Islet precursor cell (in vitro differentiated cells): ENCODE data around the gene EPAS1.
"Not testable (repeated sequence)": the region's sequence is repeated elsewhere in the genome, so short reads cannot be mapped to it uniquely, and the experiment has no call there.

Experiments
- DNase-seq: peaks from one replicate; pipeline ENCODE4 v3.0.0-alpha.2; 2018

The EPAS1 gene

GRCh38 chr2:46386763-46387162 is 89.6 kb downstream of the EPAS1 start:
- no peak for DNase-seq

DNA sequence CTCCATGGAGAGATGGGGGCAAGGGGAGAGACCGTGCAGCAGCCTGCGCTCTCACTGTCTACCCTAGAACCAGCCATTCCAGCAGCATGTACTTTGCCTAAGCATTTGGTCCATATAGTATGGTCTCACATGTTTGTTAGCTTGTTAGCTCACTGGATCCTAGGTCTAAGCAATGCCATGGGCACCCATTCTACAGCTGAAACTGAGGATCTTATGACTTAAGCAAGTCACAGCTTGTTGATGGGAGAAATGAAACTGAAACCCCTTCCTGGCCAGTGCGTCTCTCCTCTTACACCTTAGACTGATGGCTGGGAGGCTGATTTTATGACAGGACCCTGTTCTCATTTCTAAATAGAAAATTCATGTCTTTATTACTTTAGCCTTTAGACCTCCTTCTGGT is 90.1 kb downstream of the EPAS1 start:
- peak; percentile 35 for DNase-seq

- DNase-seq, result peak; percentile 56
Measured at GRCh38 chr2:46387886-46388515, 90.8 kb downstream of the EPAS1 start.

DNA sequence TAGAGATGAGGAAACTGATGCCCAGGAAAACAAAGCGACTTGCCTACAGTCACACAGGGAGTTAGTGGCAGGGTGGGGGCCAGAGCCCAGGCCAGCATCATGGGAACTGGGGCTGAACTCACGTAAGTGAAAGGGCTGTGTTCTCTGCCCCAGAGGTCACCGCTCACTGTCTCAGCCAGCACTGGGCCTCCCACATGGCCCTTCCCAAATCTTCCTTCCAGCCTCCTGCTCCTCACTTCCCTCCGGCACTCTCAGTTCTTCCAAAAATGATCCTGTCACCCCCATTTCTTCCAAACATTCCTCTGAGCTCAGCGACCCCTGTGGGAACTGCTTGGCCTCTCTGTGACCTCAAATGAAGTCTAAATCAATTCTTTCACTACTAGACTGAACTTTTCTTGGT is 91.7 kb downstream of the EPAS1 start:
- peak; percentile 46 for DNase-seq

DNA sequence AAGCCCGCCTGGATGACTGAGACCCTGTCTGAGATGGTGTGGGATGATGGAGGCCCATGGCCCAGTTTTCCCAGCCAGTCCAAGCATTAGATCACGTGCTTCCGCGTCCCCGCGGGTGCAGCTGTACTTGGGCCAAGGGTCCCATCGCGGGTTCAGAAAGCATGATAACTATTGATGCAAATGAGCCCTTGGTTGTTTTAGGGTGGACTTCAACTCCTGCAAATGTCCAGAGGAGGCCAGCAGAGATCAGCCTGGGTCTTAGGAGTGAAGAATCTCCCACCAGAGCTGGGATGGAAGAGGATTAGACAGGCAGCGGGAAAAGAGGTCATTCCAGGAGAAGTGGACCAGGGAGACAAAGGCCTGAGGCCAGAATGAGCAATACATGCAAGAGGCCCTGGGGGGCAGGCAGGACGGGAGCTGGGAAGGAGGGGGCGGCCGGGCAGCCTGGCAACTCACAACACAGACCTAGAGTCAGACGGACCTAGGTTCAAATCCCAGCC is 92.3 kb downstream of the EPAS1 start:
- peak; percentile 60 for DNase-seq

DNA sequence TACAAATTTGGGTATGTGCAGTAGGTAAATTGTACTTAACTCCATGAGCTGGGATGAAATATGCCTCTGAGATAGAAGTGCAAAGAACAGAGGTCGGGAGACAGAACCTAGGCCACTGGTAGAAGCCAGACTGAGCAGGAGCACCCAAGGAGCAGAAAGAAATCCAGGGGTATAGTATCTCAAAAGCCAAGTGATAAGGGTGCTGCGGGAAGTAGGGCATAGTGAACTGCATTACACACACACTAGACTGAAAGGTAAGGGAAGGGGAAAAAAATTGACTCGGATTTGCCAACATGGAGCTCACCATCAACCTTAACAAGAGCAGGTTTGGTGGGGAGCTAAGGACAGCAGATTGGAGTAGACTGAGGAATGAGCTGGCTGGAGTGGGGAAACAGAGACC is 92.8 kb downstream of the EPAS1 start:
- DNase-seq, result peak; percentile 38

- peak; percentile 58 for DNase-seq
Measured at GRCh38 chr2:46390901-46391395, 93.7 kb downstream of the EPAS1 start.

- DNase-seq, result peak; percentile 56
Measured at GRCh38 chr2:46392561-46393346, 95.5 kb downstream of the EPAS1 start.

DNA sequence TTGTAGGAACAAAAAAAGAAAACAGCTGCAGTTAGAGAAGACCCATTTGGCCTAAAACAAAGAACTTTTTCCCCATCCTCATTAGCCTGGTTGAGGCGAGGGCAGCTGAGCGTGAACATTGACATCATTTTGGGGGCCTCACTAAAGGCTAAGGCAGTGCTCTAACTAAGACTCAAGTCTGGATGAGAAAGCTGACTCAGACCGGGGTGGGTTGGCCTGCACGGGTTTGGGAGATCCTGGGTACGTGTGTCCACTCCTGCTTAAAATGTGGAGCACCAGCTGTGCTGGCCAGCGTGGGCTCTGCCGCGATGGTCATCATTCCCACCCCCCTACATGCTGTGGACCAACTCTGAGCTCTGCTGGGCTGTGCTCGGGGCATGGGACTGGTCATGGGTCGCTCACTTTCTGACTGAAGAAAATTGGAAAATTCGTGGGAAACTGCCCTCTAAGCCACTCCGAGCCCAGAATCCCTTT is 96.2 kb downstream of the EPAS1 start:
- peak; percentile 54 for DNase-seq

- peak; percentile 37 for DNase-seq
Measured at GRCh38 chr2:46393865-46394264, 96.7 kb downstream of the EPAS1 start.

DNA sequence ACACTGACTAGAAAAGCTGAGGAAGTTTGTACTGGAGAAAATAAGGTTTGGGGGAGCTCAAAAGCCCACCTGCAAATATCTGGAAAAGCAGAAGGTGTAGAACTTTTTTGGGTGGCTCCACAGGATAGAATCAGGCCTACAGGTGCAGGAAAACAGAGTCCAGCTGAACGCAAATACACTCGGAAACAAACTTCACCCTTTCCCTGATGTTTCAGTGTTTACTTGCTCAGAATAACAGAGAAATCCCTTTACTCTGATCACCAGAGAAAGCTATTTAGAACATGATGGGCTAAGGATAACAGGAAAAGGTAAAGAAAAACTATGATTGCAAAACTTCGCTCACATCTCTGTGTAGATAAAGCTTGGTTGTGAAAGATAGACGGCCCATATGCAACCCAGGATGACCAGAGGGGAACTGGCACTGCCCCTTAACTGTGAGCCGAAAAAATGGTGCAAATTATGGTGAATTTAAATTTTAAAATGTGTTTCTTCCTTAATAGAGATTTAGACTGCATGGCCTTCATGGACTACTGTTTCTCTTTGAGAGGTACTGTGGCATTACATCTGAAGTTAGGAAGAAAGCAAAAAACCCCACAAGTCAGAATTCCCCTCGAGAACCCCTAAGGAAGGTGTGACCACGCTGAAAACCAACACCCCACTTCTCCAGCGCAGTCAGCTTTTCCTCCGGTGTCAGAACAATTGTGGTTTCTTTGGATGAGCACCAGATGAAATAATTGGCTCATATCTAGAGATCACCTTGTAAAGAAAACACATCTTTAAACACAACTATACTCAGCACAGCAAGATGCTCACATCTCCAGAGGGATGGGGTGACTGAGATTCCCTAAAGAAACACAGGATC is 97.7 kb downstream of the EPAS1 start:
- DNase-seq, result no peak

- DNase-seq, result not testable (repeated sequence)
Measured at GRCh38 chr2:46395730-46396129, 98.5 kb downstream of the EPAS1 start.

DNA sequence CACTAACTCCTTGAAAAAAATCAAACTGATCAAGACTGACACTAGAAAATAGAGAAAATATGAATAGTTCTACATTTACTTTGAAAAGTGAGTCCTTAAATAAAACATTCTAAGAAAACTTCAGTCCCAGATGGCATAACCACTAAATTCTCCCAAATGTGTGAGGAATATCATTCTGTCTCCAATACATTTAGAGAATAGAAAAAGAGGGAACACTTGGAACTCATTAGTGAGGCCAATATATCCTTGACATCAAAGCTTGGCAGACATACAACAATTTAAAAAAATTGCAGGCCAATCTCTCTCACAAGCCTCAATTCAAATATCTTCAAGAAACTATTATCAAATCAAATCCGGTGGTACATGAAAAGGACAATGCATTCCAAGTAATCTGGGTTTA is 102.8 kb downstream of the EPAS1 start:
- DNase-seq, result no peak

DNA sequence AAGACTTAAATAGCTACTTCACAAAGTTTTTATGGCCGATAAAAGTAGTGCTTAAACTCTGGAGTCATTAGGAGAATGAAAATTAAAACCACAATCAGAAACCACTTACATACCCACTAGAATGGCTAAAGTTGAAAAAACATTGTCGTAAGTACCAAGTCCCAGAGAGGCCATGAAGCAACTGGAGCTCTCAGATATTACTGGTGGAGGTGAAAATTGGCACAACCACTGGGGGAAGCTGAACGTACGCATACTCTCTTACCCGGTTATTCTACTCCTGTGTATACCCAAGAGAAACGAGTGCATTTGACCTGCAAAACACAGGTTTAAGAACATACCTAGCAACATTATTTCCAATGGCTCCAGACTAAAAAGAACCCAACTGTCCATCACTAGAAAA is 105.7 kb downstream of the EPAS1 start:
- no peak for DNase-seq

DNA sequence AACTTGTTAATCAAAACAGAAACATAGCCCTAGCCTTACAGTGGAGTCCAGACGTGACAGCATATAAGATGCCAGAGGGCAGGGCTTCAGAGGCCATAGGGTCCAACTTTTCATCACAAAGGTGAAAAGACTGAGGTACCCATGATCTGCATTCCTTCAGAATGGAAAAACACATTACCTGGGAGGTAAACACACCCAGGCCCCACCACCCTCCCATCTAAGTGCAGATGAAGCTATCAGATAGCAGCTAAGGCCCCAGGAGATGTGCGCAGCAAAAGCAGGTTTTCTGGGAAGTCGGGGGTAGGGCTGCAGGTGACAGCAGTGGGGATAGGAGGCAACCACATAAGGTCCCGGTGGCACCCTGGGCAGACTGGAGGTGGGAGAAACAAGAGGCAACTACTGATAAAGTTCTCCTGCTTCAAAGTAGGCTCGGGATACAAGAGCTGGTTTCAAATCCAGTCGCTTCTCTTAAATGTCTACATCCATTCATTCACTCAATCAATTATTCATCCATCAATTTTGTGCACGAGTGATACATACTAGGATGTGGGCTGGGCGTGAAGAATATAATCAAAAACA is 107.1 kb downstream of the EPAS1 start:
- DNase-seq, result no peak

- no peak for DNase-seq
Measured at GRCh38 chr2:46407852-46408455, 110.7 kb downstream of the EPAS1 start.

GRCh38 chr2:46409756-46410155 is 112.5 kb downstream of the EPAS1 start:
- DNase-seq, result no peak

- no peak for DNase-seq
Measured at GRCh38 chr2:46410273-46411244, 113.4 kb downstream of the EPAS1 start.

DNA sequence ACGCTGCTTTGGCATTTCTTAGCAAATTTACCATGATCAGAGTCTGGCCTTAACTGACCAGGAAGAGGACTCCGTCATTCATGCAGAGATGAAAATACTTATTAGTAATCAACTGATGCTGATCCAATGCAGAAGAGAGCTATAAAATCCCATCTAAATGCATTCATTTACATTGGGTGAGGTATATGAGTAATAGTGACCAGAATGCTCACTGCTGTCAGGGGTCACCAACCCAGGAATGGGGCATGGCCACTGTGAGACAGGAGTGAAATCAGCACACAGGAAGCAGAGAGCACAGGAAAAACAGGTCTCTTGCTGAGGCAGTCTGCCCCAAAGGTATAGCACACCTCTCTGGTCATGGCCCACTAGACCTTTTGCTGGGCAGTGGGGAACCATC is 114.0 kb downstream of the EPAS1 start:
- DNase-seq, result peak; percentile 57

DNA sequence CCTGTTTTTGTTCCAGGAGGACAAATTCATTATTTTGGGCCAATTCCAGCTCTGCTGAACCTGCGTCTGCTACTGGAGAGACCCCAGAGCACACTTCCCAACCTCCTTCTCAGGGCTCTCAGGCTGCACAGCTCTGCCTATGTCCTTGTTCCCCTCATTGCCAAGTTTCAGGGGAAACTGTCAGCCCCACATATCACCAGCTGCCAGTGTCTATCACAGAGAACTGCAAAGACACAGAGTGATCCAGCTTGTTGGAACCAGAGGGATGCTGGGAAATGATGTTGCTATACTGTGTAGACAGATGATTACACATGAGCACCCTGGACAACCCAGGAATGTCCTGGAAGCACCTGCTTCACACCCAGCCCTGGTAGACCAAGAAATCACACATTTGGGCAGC is 114.8 kb downstream of the EPAS1 start:
- DNase-seq, result no peak

DNA sequence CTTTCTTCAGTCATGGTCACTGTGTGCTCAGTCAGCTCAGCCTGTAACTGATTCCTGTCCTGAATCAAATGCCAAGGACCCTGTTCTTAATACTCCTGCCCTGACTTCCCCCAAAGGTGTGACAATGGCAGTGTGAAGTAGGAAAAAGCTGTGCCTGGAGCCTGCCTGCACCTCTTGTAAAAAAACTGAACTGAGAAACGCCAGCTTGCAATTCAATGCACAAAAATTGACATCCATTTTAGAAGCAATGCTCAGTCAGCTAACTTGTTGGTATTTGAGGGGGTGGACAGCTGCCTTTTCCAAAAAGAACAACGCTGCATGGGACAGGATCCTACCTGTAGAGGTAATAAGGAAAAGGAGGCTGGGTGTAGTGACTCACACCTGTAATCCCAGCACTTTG is 115.9 kb downstream of the EPAS1 start:
- no peak for DNase-seq
